Keratinocyte (primary cell): ENCODE results near the gene KLF6. TPM values are rescaled to one million over a fixed set of nuclear protein-coding genes. Genes with fewer than 3 reads are reported as not detected.
A peak's percentile ranks its signal among the peaks of the same experiment; 100 is the strongest.

Experiments
- DNase-seq: peaks from one replicate; pipeline ENCODE4 v3.0.0-alpha.2; 2011; ENCODE audit warnings: low read depth, missing footprints, low spot score
- FAIRE-seq: peaks from 2 replicates; lab custom pipeline; 2011; peaks lifted over from hg19 to GRCh38; lab: Jason Lieb, UNC
- H2AFZ ChIP-seq: 2 replicates; pipeline ENCODE4 v1.6.0; 2012; ENCODE audit warnings: low read length, control low read depth, inconsistent platforms; ENCODE audit not compliant: control insufficient read depth
- H3K27ac ChIP-seq: 2 replicates; pipeline ENCODE4 v1.5.1; 2011; ENCODE audit warnings: low read length; ENCODE audit not compliant: control insufficient read depth, insufficient read depth
- H3K27me3 ChIP-seq: 3 replicates; pipeline ENCODE4 v1.6.0; 2011; ENCODE audit warnings: low read length; ENCODE audit not compliant: control insufficient read depth, insufficient read depth; ENCODE audit errors: extremely low read depth
- H3K36me3 ChIP-seq, 2 experiments: 2 replicates in 1 of 2; 3 replicates in 1 of 2; pipeline ENCODE4 v1.5.1; 2011; ENCODE audit warnings: low read length in 2 of 2, mild to moderate bottlenecking in 1 of 2; ENCODE audit not compliant: control insufficient read depth in 2 of 2, insufficient read depth in 2 of 2; ENCODE audit errors: extremely low read depth in 1 of 2
- H3K4me1 ChIP-seq: 3 replicates; pipeline ENCODE4 v1.5.1; 2011; ENCODE audit warnings: low read length; ENCODE audit not compliant: control insufficient read depth, insufficient read depth; ENCODE audit errors: extremely low read depth
- H3K4me2 ChIP-seq: 3 replicates; pipeline ENCODE4 v1.6.0; 2011; ENCODE audit warnings: low read depth, low read length; ENCODE audit not compliant: control insufficient read depth, insufficient read depth; ENCODE audit errors: extremely low read depth
- H3K4me3 ChIP-seq, 3 experiments: fragments of 200-600 bp in 1 of 3; sonication (generic) in 1 of 3; 2 replicates in 2 of 3; 3 replicates in 1 of 3; pipeline ENCODE4 v1.5.1; 2011 to 2016; ENCODE audit warnings: low read length in 3 of 3, mild to moderate bottlenecking in 3 of 3, control low read depth in 2 of 3, inconsistent platforms in 1 of 3, low read depth in 1 of 3, mixed read lengths in 1 of 3, mixed run types in 1 of 3, moderate library complexity in 1 of 3; ENCODE audit not compliant: control insufficient read depth in 2 of 3, insufficient read depth in 2 of 3; ENCODE audit errors: extremely low read depth in 1 of 3
- H3K79me2 ChIP-seq: 2 replicates; pipeline ENCODE4 v1.6.0; 2012; ENCODE audit warnings: low read length; ENCODE audit not compliant: control insufficient read depth, insufficient read depth
- H3K9ac ChIP-seq: 3 replicates; pipeline ENCODE4 v1.6.0; 2011; ENCODE audit warnings: low read length; ENCODE audit not compliant: control insufficient read depth, insufficient read depth; ENCODE audit errors: extremely low read depth
- H3K9me1 ChIP-seq: 3 replicates; pipeline ENCODE4 v1.6.0; 2011; ENCODE audit warnings: low read length; ENCODE audit not compliant: control insufficient read depth, insufficient read depth; ENCODE audit errors: extremely low read depth
- H3K9me3 ChIP-seq: 2 replicates; pipeline ENCODE4 v1.5.1; 2012; ENCODE audit warnings: low read depth, low read length; ENCODE audit not compliant: control insufficient read depth
- H4K20me1 ChIP-seq: 3 replicates; pipeline ENCODE4 v1.6.0; 2011; ENCODE audit warnings: low read length; ENCODE audit not compliant: control insufficient read depth, insufficient read depth; ENCODE audit errors: extremely low read depth
- CTCF ChIP-seq, 3 experiments: IDR thresholded peaks in 1 of 3; conservative IDR thresholded peaks in 1 of 3; optimal IDR thresholded peaks in 1 of 3; 2 replicates in 2 of 3; 3 replicates in 1 of 3; pipeline versions ENCODE3 to v1.5.1; 2011; ENCODE audit warnings: low read length in 3 of 3, mild to moderate bottlenecking in 3 of 3, moderate library complexity in 2 of 3, control low read depth in 1 of 3, inconsistent platforms in 1 of 3; ENCODE audit not compliant: insufficient read depth in 2 of 3; ENCODE audit errors: extremely low read depth in 1 of 3
- EZH2 ChIP-seq: IDR thresholded peaks from one replicate; pipeline ENCODE4 v1.6.1; 2012; ENCODE audit warnings: inconsistent platforms, mild to moderate bottlenecking, low read length, moderate library complexity
- dilution Hi-C: fragments of 300-500 bp; cut with MboI; formaldehyde crosslinking; loops from one replicate; pipeline ENCODE4 v1.7.0; 2020; ENCODE audit warnings: low sequenced_read_pairs; ENCODE audit not compliant: extremely low pct_ligation_motif_present
- polyA plus RNA-seq, 5 experiments: library from polyadenylated mRNA; depleted of rRNA in 3 of 5; stranded (reverse) in 3 of 5; stranded (forward) in 1 of 5; unstranded in 1 of 5; fragments of >200 nt; gene quantifications; 1 replicate in 1 of 5; 2 replicates in 3 of 5; 3 replicates in 1 of 5; pipeline versions ENCODE4 v1.2.1 to v1.2.3, GENCODE V29; 2011 to 2012; ENCODE audit warnings: missing spikeins in 2 of 5, low read depth in 1 of 5, low replicate concordance in 1 of 5

KLF6 gene
- polyA plus RNA-seq, 1 donor (not counting 4 experiments of a cell fraction or from before 2014, with no cell fraction given): 250 TPM

GRCh38 chr10:3829156-3830050, 44.4 kb upstream of the KLF6 start:
- Histone ChIP-seq H3K4me2 (peak overlapping the region; percentile 67), H4K20me1 (no peaks in the 10 kb centered on the region), H2AFZ (peak overlapping the region; percentile 58), H3K4me1 (peaks cover 18% of the 10 kb centered on the region), H3K9me3 (no peaks in the 10 kb centered on the region), H3K9me1 (no peaks in the 10 kb centered on the region), H3K36me3 (no peaks in the 10 kb centered on the region), H3K9ac (peak overlapping the region; percentile 55), H3K27me3 (no peaks in the 10 kb centered on the region), H3K4me3 (peak overlapping the region in 2 of 3 experiments; percentile 36 to 54), H3K27ac (peak overlapping the region; percentile 58), H3K79me2 (no peaks in the 10 kb centered on the region)
- peak; percentile 17 for FAIRE-seq
- dilution Hi-C loops: no loop called here
- DNase-seq: no peak
- no peak for TF ChIP-seq CTCF (optimal IDR thresholded peaks at IDR 0.05 in 1 of 3, IDR thresholded peaks at IDR 0.05 in 1 of 3, conservative IDR thresholded peaks at IDR 0.05 in 1 of 3; ENCODE audit: extremely low read depth in 1 of 3, insufficient read depth in 2 of 3, low read length in 3 of 3)
- TF ChIP-seq EZH2: no peak

- Histone ChIP-seq H3K27me3 (no peaks in the 10 kb centered on the region), H3K27ac (peak overlapping the region; percentile 58), H3K9me1 (no peaks in the 10 kb centered on the region), H3K4me1 (peaks cover 18% of the 10 kb centered on the region), H4K20me1 (no peaks in the 10 kb centered on the region), H3K4me3 (peak overlapping the region; percentile 13 to 54 (median 36)), H3K4me2 (peak overlapping the region; percentile 67), H2AFZ (peak overlapping the region; percentile 58), H3K79me2 (no peaks in the 10 kb centered on the region), H3K36me3 (no peaks in the 10 kb centered on the region), H3K9ac (peak overlapping the region; percentile 55), H3K9me3 (no peaks in the 10 kb centered on the region)
- FAIRE-seq (no peak), DNase-seq (no peak)
- dilution Hi-C loops: no loop called here
- TF ChIP-seq EZH2 (no peak), CTCF (optimal IDR thresholded peaks at IDR 0.05 in 1 of 3, IDR thresholded peaks at IDR 0.05 in 1 of 3, conservative IDR thresholded peaks at IDR 0.05 in 1 of 3; ENCODE audit: extremely low read depth in 1 of 3, insufficient read depth in 2 of 3, low read length in 3 of 3) (no peak)
Measured at GRCh38 chr10:3828404-3829155, 43.6 kb upstream of the KLF6 start.
